IMR-90 (cell line): ENCODE data around the gene CKS1B. TPM values are rescaled to one million over a fixed set of nuclear protein-coding genes. Genes with fewer than 3 reads are reported as not detected.

Experiments used
- ATAC-seq: fragments of 200-7000 bp; cut with Tn5 transposase; 2 replicates; pipeline ENCODE4 v1.9.1; 2020; ENCODE audit warnings: low read depth, mild to moderate bottlenecking, moderate library complexity
- BruUV-seq: library from RNA; stranded (reverse); fragments of 400-500 nt; replicated peaks from 2 replicates; lab custom pipeline; 2021; lab: Mats Ljungman, UMichigan
- CTCF ChIA-PET: fragments of 300-600 bp; formaldehyde crosslinking; extraction: SDS; loops from one replicate; lab custom pipeline; 2021; ENCODE audit warnings: antibody characterized with exemption; lab: Yijun Ruan, JAX
- POLR2A ChIA-PET: fragments of 300-600 bp; sonication (Branson Sonifier 250); formaldehyde crosslinking; loops from one replicate; lab custom pipeline; 2022; ENCODE audit warnings: antibody characterized with exemption; ENCODE audit not compliant: unreplicated experiment; lab: Charles Lee
- DNase-seq: peaks from one replicate; pipeline ENCODE4 v3.0.0; 2013
- H2AFZ ChIP-seq: replicated peaks from 2 replicates; pipeline ENCODE3; 2013; ENCODE audit warnings: low read length, mild to moderate bottlenecking; ENCODE audit not compliant: poor library complexity
- H2AK5ac ChIP-seq: 2 replicates; pipeline ENCODE4 v1.6.1; 2013; ENCODE audit warnings: low read depth, low read length, inconsistent platforms
- H2AK9ac ChIP-seq: replicated peaks from 2 replicates; pipeline ENCODE3; 2013; ENCODE audit warnings: mild to moderate bottlenecking, low read depth, low read length, moderate library complexity; ENCODE audit not compliant: poor library complexity
- H2BK120ac ChIP-seq: 2 replicates; pipeline ENCODE4 v1.6.1; 2013; ENCODE audit warnings: low read depth, low read length, inconsistent platforms
- H2BK15ac ChIP-seq: 3 replicates; pipeline ENCODE4 v1.6.1; 2013; ENCODE audit warnings: low read depth, low read length, inconsistent platforms
- H2BK20ac ChIP-seq: 2 replicates; pipeline ENCODE4 v1.6.1; 2013; ENCODE audit warnings: low read depth, mild to moderate bottlenecking, inconsistent platforms, low read length, moderate library complexity
- H2BK5ac ChIP-seq: 2 replicates; pipeline ENCODE4 v1.6.1; 2013; ENCODE audit warnings: mild to moderate bottlenecking, low read depth, low read length, inconsistent platforms; ENCODE audit not compliant: poor library complexity, severe bottlenecking
- H3K14ac ChIP-seq: replicated peaks from 2 replicates; pipeline ENCODE4 v1.6.1; 2013; ENCODE audit warnings: low read depth, low read length, inconsistent platforms
- H3K18ac ChIP-seq: 2 replicates; pipeline ENCODE4 v1.6.1; 2013; ENCODE audit warnings: low read depth, low read length, control low read depth
- H3K23ac ChIP-seq: 2 replicates; pipeline ENCODE4 v1.6.1; 2013; ENCODE audit warnings: low read depth, low read length, inconsistent platforms
- H3K27ac ChIP-seq: 2 replicates; pipeline ENCODE4 v1.5.1; 2013; ENCODE audit warnings: mild to moderate bottlenecking, control low read depth, low read length; ENCODE audit not compliant: insufficient read depth
- H3K27me3 ChIP-seq: 2 replicates; pipeline ENCODE4 v1.6.1; 2013; ENCODE audit warnings: low read length; ENCODE audit not compliant: control insufficient read depth, insufficient read depth
- H3K36me3 ChIP-seq: 2 replicates; pipeline ENCODE4 v1.6.1; 2013; ENCODE audit warnings: low read length, mixed read lengths; ENCODE audit not compliant: control insufficient read depth, insufficient read depth
- H3K4ac ChIP-seq: 2 replicates; pipeline ENCODE4 v1.6.1; 2013; ENCODE audit warnings: low read depth, low read length, inconsistent platforms
- H3K4me1 ChIP-seq: 2 replicates; pipeline ENCODE4 v1.6.1; 2013; ENCODE audit warnings: low read length, mixed read lengths; ENCODE audit not compliant: control insufficient read depth, insufficient read depth
- H3K4me2 ChIP-seq: 2 replicates; pipeline ENCODE4 v1.6.1; 2013; ENCODE audit warnings: low read depth, mild to moderate bottlenecking, control low read depth, low read length, moderate library complexity
- H3K4me3 ChIP-seq: 2 replicates; pipeline ENCODE4 v1.5.1; 2013; ENCODE audit warnings: low read depth, mild to moderate bottlenecking, control low read depth, low read length, moderate library complexity; ENCODE audit not compliant: insufficient read depth
- H3K56ac ChIP-seq: 2 replicates; pipeline ENCODE4 v1.6.1; 2013; ENCODE audit warnings: low read length, inconsistent platforms; ENCODE audit not compliant: insufficient read depth; ENCODE audit errors: extremely low read depth
- H3K79me1 ChIP-seq, 2 experiments: 2 replicates each; pipeline ENCODE4 v1.6.1; 2013; ENCODE audit warnings: low read length in 2 of 2, inconsistent platforms in 1 of 2, low read depth in 1 of 2
- H3K9ac ChIP-seq: 2 replicates; pipeline ENCODE4 v1.6.1; 2013; ENCODE audit warnings: low read depth, low read length, control low read depth
- H3K9me1 ChIP-seq: 2 replicates; pipeline ENCODE4 v1.6.1; 2013; ENCODE audit warnings: low read length, inconsistent platforms; ENCODE audit not compliant: insufficient read depth
- H3K9me3 ChIP-seq: 2 replicates; pipeline ENCODE4 v1.6.1; 2013; ENCODE audit warnings: low read length; ENCODE audit not compliant: control insufficient read depth, insufficient read depth
- H4K20me1 ChIP-seq: 2 replicates; pipeline ENCODE4 v1.6.1; 2013; ENCODE audit warnings: low read length, inconsistent platforms; ENCODE audit not compliant: insufficient read depth
- H4K5ac ChIP-seq: 2 replicates; pipeline ENCODE4 v1.6.1; 2013; ENCODE audit warnings: mild to moderate bottlenecking, low read depth, low read length, control low read depth
- H4K8ac ChIP-seq, 2 experiments: 2 replicates each; pipeline ENCODE4 v1.6.1; 2013; ENCODE audit warnings: low read depth in 2 of 2, low read length in 2 of 2, control low read depth in 1 of 2, inconsistent platforms in 1 of 2
- H4K91ac ChIP-seq: 2 replicates; pipeline ENCODE4 v1.6.1; 2013; ENCODE audit warnings: low read depth, low read length, inconsistent platforms; ENCODE audit not compliant: insufficient read depth
- CTCF ChIP-seq: conservative IDR thresholded peaks from 2 replicates; pipeline ENCODE4 v1.5.1; 2012; ENCODE audit warnings: mild to moderate bottlenecking, low read depth, low read length, improper control_type of control experiment
- ELK1 ChIP-seq: fragments of 150-350 bp; IDR thresholded peaks from 2 replicates; pipeline ENCODE4 v1.6.1; 2016; ENCODE audit warnings: low read depth, mild to moderate bottlenecking, low read length, moderate library complexity, borderline replicate concordance
- FOS ChIP-seq: fragments of 150-350 bp; IDR thresholded peaks from 2 replicates; pipeline ENCODE4 v1.6.1; 2016; ENCODE audit warnings: low read depth, low read length
- MXI1 ChIP-seq: IDR thresholded peaks from 2 replicates; pipeline ENCODE4 v1.6.1; 2012; ENCODE audit warnings: low read depth, mild to moderate bottlenecking, low read length, moderate library complexity, borderline replicate concordance
- RAD21 ChIP-seq: IDR thresholded peaks from 2 replicates; pipeline ENCODE4 v1.6.1; 2012; ENCODE audit warnings: low read length, improper control_type of control experiment
- RCOR1 ChIP-seq: IDR thresholded peaks from 2 replicates; pipeline ENCODE4 v1.6.1; 2012; ENCODE audit warnings: mild to moderate bottlenecking, low read length, improper control_type of control experiment; ENCODE audit not compliant: insufficient replicate concordance
- USF2 ChIP-seq: fragments of 150-350 bp; IDR thresholded peaks from 2 replicates; pipeline ENCODE4 v1.6.1; 2017; ENCODE audit warnings: mild to moderate bottlenecking, antibody characterized with exemption, low read length, low read depth
- WGBS, 2 experiments: methylation state at CpG; one replicate each; pipeline versions ENCODE4 v1.1.5 to v1.1.7; 2013; ENCODE audit warnings: missing lambda C conversion rate in 2 of 2; ENCODE audit not compliant: insufficient read length in 1 of 2; ENCODE audit errors: extremely low coverage in 2 of 2; 5-methylcytosine and 5-hydroxymethylcytosine counted together
- dilution Hi-C: fragments of 300-500 bp; cut with HindIII; formaldehyde crosslinking; loops from one replicate; pipeline ENCODE4 v1.14.3; 2018; ENCODE audit warnings: low sequenced_read_pairs; ENCODE audit not compliant: unreplicated experiment
- in situ Hi-C: fragments of 300-500 bp; cut with MboI; formaldehyde crosslinking; loops from 3 replicates; pipeline ENCODE4 v1.14.3; 2019; ENCODE audit warnings: low sequenced_read_pairs, inconsistent platforms, mixed read lengths
- intact Hi-C: fragments of 100-400 bp; cut with micrococcal nuclease; formaldehyde crosslinking; loops from 2 replicates; pipeline ENCODE4 v1.10.0; 2022
- polyA plus RNA-seq, 3 experiments: library from polyadenylated mRNA; depleted of rRNA; stranded (reverse); fragments of >200 nt; gene quantifications; 2 replicates each; pipeline ENCODE4 v1.2.3, GENCODE V29; 2012; ENCODE audit warnings: low replicate concordance in 1 of 3
- total RNA-seq: library from RNA; depleted of rRNA; stranded (reverse); fragments of >200 nt; gene quantifications from 2 replicates; pipeline ENCODE4 v1.2.3, GENCODE V29; 2012

Gene CKS1B
- total and polyA plus RNA-seq, 2 of the 4 experiments (the other 2 are of a cell fraction), result 140 to 195 TPM

GRCh38 chr1:155012776-155013602, 38.5 kb downstream of the CKS1B start (continued):
- no peak for TF ChIP-seq FOS

- in situ Hi-C loops (no loop called here), dilution Hi-C loops (no loop called here), intact Hi-C loops (no loop called here)
- Histone ChIP-seq H2BK20ac (no peak overlapping the region), H4K91ac (no peak overlapping the region), H2BK120ac (no peak overlapping the region), H3K14ac (no peak overlapping the region), H3K9me1 (peaks cover 2% of the 10 kb centered on the region; the same call in 1 of the 2 replicates), H4K8ac (no peak overlapping the region), H3K56ac (no peak overlapping the region), H3K79me1 (peaks cover 0 to 19% of the 10 kb centered on the region in 2 experiments; a peak in 2 of 4 replicates), H3K9ac (no peak overlapping the region), H2BK15ac (no peak overlapping the region), H3K23ac (no peak overlapping the region), H2BK5ac (no peak overlapping the region), H3K27me3 (no peaks in the 10 kb centered on the region), H3K4me2 (no peak overlapping the region), H2AK5ac (no peak overlapping the region), H3K4ac (no peak overlapping the region), H2AFZ (no peak overlapping the region), H3K4me3 (no peak overlapping the region), H3K9me3 (no peaks in the 10 kb centered on the region), H4K20me1 (peaks cover 19% of the 10 kb centered on the region), H4K5ac (no peak overlapping the region), H3K36me3 (peaks cover 24% of the 10 kb centered on the region), H3K4me1 (peaks cover 9% of the 10 kb centered on the region; the same call in 1 of the 2 replicates), H2AK9ac (no peak overlapping the region), H3K27ac (no peak overlapping the region), H3K18ac (no peak overlapping the region)
- DNase-seq (no peak), ATAC-seq (no peak)
- no TSS peak for BruUV-seq
- TF ChIP-seq MXI1, result no peak
- TF ChIP-seq CTCF, result no peak
- TF ChIP-seq USF2, result no peak
- no peak for TF ChIP-seq RAD21
- TF ChIP-seq ELK1, result no peak
- TF ChIP-seq RCOR1, result no peak
- ChIA-PET CTCF (no interaction called here), POLR2A (no interaction called here)
- WGBS, 2 experiments, result no CpG with 5 or more reads among the region's 8 CpGs
Measured at GRCh38 chr1:155013632-155014031, 39.2 kb downstream of the CKS1B start.
